ENCODE measurements around the gene FLYWCH1. TPM values are rescaled to one million over a fixed set of nuclear protein-coding genes. Genes with fewer than 3 reads are reported as not detected.
A peak's percentile ranks its signal among the peaks of the same experiment; 100 is the strongest.

The FLYWCH1 gene
- total RNA-seq, 6 experiments from 2014 or later = 30.3 to 34.9 (median 33.7) TPM

- no peak overlapping the region for H3K27ac Mint-ChIP-seq
- no peaks in the 10 kb centered on the region for H3K9me3 Mint-ChIP-seq
- H3K4me3 Mint-ChIP-seq = no peak overlapping the region
- no peak for TF ChIP-seq CTCF (IDR thresholded peaks at IDR 0.05)
- no peaks in the 10 kb centered on the region for H3K36me3 Mint-ChIP-seq (ENCODE audit: low read depth)
- DNase-seq = no peak
- H3K4me1 Mint-ChIP-seq (ENCODE audit: low read depth) = peaks cover 20% of the 10 kb centered on the region
- peaks cover 14% of the 10 kb centered on the region; the same call in 1 of the 2 replicates for H3K27me3 Mint-ChIP-seq (ENCODE audit: insufficient read depth)
Observed at GRCh38 chr16:2871926-2872325, 39.8 kb upstream of the FLYWCH1 start.

DNA sequence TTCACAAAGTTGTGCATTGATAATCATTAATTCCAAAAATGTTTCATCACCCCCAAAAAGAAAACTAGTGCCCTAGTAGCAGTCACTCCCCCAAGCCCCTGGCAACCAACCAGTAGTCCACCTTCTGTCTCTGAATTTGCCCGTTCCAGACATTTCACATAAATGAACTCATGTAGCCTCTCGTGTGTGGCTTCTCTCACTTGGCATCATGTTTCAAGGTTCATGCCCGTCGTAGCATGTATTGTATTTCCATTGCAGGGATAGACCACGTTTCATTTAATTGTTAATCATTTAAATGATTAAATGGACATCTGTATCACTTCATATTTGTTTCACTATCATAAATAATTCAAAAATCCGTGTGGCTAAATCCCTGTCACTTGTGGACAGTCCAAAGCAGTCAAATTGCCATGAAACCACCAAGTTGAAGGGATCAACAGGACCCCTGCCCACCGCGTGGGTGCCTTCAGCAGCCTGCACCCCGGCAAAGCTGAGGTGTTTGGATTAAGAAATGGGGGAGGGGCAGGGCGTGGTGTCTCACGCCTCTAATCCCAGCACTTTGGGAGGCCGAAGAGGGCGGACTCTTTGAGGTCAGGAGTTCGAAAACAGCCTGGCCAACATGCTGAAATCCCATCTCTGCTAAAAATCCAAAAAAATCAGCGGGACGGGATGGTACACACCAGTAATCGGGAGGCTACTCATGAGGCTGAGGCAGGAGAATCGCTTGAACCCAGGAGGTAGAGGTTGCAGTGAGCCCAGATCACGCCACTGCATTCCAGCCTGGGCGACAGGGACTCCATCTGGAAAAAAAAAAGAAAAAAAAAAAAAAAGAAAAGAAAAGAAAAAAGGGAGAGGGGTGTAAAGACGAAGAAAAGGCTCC is 37.5 kb upstream of the FLYWCH1 start:
- no peaks in the 10 kb centered on the region for H3K9me3 Mint-ChIP-seq
- no peak for TF ChIP-seq CTCF (IDR thresholded peaks at IDR 0.05)
- no peaks in the 10 kb centered on the region for H3K36me3 Mint-ChIP-seq (ENCODE audit: low read depth)
- no peak for DNase-seq
- peak overlapping the region; percentile 15; the same call in 1 of the 2 replicates for H3K4me3 Mint-ChIP-seq
- H3K4me1 Mint-ChIP-seq (ENCODE audit: low read depth) = peaks cover 12% of the 10 kb centered on the region; the same call in 1 of the 2 replicates
- H3K27me3 Mint-ChIP-seq (ENCODE audit: insufficient read depth) = peaks cover 12% of the 10 kb centered on the region
- H3K27ac Mint-ChIP-seq = no peak overlapping the region

DNA sequence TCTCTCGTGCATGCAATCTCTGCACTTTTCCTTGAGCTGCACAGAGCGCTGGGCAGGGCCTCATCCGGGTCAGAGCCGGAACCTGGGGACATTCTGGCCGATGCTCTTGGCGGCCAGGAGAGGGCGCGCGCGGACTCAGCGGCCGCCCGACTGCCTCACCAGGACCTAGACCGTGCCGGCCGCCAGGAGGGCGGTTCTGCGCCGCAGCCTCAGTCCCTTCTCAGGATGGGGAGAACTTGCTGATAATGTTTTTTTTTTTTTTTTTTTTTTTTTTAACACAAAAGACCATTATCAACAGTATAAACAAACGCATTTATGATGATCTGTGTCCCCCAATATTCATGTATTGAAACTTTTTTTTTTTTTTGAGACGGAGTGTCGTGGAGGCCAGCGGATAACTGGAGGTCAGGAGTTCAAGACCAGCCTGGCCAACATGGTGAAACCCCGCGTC is 36.8 kb upstream of the FLYWCH1 start:
- Mint-ChIP-seq H3K4me1 (ENCODE audit: low read depth) (peaks cover 7% of the 10 kb centered on the region; the same call in 1 of the 2 replicates), H3K27me3 (ENCODE audit: insufficient read depth) (peaks cover 11% of the 10 kb centered on the region), H3K4me3 (peak overlapping the region; percentile 15; the same call in 1 of the 2 replicates), H3K27ac (no peak overlapping the region), H3K9me3 (no peaks in the 10 kb centered on the region), H3K36me3 (ENCODE audit: low read depth) (no peaks in the 10 kb centered on the region)
- TF ChIP-seq CTCF (IDR thresholded peaks at IDR 0.05) = peak; percentile 92
- peak; percentile 46 for DNase-seq

DNA sequence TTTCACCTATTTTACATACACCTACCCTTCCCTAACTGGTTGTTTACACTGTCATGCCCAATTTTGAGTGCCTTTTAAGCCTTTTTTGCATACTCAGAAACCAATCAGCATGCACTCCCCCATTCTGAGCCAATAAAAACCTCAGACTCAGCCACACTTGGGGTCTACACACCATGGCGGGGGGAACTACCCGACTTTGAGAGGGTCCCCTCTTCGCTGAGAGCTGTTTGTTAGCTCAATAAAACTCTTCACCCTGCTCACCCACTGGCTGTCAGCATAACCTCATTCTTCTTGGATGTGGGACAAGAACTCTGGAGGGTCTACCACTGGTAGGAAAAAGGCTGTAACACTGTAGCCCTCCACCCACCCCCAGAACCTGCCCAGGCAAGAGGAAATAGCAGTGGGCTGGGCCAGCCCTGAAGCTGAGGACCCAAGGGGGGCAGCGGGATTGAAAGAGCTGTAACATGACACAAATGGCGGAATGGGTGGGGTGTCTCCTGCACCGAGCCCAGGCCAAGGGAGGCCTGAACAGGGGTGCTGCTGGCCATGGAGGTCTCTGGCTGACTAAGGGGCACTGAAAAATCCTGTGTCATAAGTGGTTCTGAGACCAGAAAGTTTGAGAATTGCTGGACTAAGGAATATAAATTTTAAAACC is 31.8 kb upstream of the FLYWCH1 start:
- Mint-ChIP-seq H3K4me1 (ENCODE audit: low read depth) (peaks cover 8% of the 10 kb centered on the region), H3K27me3 (ENCODE audit: insufficient read depth) (peaks cover 9% of the 10 kb centered on the region), H3K9me3 (no peaks in the 10 kb centered on the region), H3K36me3 (ENCODE audit: low read depth) (no peaks in the 10 kb centered on the region), H3K4me3 (no peak overlapping the region), H3K27ac (no peak overlapping the region)
- DNase-seq = no peak
- TF ChIP-seq CTCF (IDR thresholded peaks at IDR 0.05) = no peak

GRCh38 chr16:2881783-2882649 is 29.7 kb upstream of the FLYWCH1 start:
- H3K27ac Mint-ChIP-seq = peak overlapping the region; percentile 98
- no peaks in the 10 kb centered on the region; the same call in 1 of the 2 replicates for H3K36me3 Mint-ChIP-seq (ENCODE audit: low read depth)
- DNase-seq = no peak
- peak overlapping the region; percentile 95 for H3K4me3 Mint-ChIP-seq
- no peaks in the 10 kb centered on the region for H3K9me3 Mint-ChIP-seq
- peaks cover 15% of the 10 kb centered on the region for H3K4me1 Mint-ChIP-seq (ENCODE audit: low read depth)
- TF ChIP-seq CTCF (IDR thresholded peaks at IDR 0.05) = no peak
- peaks cover 4% of the 10 kb centered on the region for H3K27me3 Mint-ChIP-seq (ENCODE audit: insufficient read depth)

Data from HFFc6 (cell line).